Lower lobe of right lung (tissue), 2 donors: ENCODE results near the gene EYA3. TPM values are rescaled to one million over a fixed set of nuclear protein-coding genes. Genes with fewer than 3 reads are reported as not detected.

Experiments used
- ATAC-seq, 2 donors: fragments of 200-7000 bp; cut with Tn5 transposase; one replicate each; pipeline ENCODE4 v1.9.1; 2020 to 2022; ENCODE audit warnings: mild to moderate bottlenecking in 2 of 2, moderate library complexity in 2 of 2
- DNase-seq: peaks from one replicate; pipeline ENCODE4 v3.0.0-alpha.2; 2020
- H3K27ac ChIP-seq: fragments of 200-600 bp; one replicate; pipeline ENCODE4 v1.8.0; 2022
- H3K27me3 ChIP-seq: fragments of 200-600 bp; one replicate; pipeline ENCODE4 v1.8.0; 2022; ENCODE audit warnings: low read depth
- H3K36me3 ChIP-seq: fragments of 200-600 bp; one replicate; pipeline ENCODE4 v1.8.0; 2022; ENCODE audit warnings: mild to moderate bottlenecking
- H3K4me1 ChIP-seq: fragments of 200-600 bp; one replicate; pipeline ENCODE4 v1.8.0; 2022
- H3K4me3 ChIP-seq: fragments of 200-600 bp; one replicate; pipeline ENCODE4 v1.8.0; 2022; ENCODE audit warnings: mild to moderate bottlenecking
- H3K9me3 ChIP-seq: fragments of 200-600 bp; one replicate; pipeline ENCODE4 v1.8.0; 2022
- CTCF ChIP-seq: fragments of 200-600 bp; IDR thresholded peaks from one replicate; pipeline ENCODE4 v1.8.0; 2022; ENCODE audit warnings: antibody characterized with exemption, mild to moderate bottlenecking
- intact Hi-C: fragments of 100-400 bp; cut with DNase I; formaldehyde crosslinking; loops from one replicate; pipeline ENCODE4 v1.11.0; 2022
- total RNA-seq: library from RNA; stranded (reverse); fragmentation: NEBNext Ultra II Directional; extraction: Animal tissue kit (Norgen Biotek cat#: 25700); gene quantifications from one replicate; pipeline ENCODE4 v1.2.1, GENCODE V29; 2021
- donor health status: DM: no; HTN: yes; CAD: no; lungs with severe emphysema.

EYA3 gene
- total RNA-seq, 1 donor from 2014 or later, result 20.4 TPM

DNA sequence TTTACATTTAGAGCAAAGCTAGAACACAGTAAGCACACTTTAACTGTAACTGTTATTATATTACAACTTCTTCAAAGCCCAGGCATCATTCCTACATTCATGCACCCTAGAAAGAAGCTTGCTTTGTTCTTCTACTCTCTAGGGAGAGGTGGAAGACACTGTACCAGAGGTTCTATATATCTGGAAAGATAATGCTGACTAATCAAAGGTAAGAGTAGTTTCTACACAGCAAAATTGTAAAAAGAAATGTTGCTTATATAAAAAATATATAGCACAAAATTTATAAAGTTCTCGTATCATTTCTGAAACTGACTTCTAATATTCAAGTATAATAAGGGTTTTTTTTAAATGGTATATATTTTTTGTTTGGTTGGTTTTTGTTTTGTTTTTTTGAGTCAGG, 44.0 kb downstream of the EYA3 start:
- H3K27ac ChIP-seq, result no peak overlapping the region
- H3K36me3 ChIP-seq, result peaks cover 48% of the 10 kb centered on the region
- TF ChIP-seq CTCF, result no peak
- H3K4me1 ChIP-seq, result no peaks in the 10 kb centered on the region
- intact Hi-C loops, result no loop called here
- ATAC-seq (no peak), DNase-seq (no peak)
- no peaks in the 10 kb centered on the region for H3K27me3 ChIP-seq
- H3K4me3 ChIP-seq, result no peak overlapping the region
- no peaks in the 10 kb centered on the region for H3K9me3 ChIP-seq

DNA sequence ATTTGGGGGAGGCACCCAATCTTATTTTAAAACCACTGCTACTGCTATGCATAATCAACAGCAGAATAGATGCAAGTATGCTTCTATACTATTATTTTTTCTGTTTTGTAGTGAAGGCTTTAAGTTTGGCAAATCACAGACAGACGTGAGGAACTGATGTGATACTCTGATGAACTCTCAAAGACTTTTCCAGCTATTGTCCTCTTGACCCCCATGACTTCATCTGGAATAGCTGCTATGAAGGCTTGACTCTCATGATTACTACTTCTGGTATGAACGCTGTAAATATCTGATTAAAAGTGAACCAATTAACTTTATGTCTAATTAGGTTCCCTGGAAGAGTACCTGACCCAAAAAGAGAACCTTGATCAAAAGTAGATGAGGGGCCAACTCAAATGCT, 49.1 kb downstream of the EYA3 start:
- TF ChIP-seq CTCF, result no peak
- no peak for DNase-seq
- no peak for ATAC-seq
- no peaks in the 10 kb centered on the region for H3K9me3 ChIP-seq
- H3K27ac ChIP-seq, result no peak overlapping the region
- H3K4me1 ChIP-seq, result no peaks in the 10 kb centered on the region
- no peak overlapping the region for H3K4me3 ChIP-seq
- H3K27me3 ChIP-seq, result no peaks in the 10 kb centered on the region
- H3K36me3 ChIP-seq, result peaks cover 64% of the 10 kb centered on the region
- intact Hi-C loops, result no loop called here

GRCh38 chr1:28037946-28038345, 50.5 kb downstream of the EYA3 start:
- ATAC-seq (no peak), DNase-seq (no peak)
- no peak overlapping the region for H3K4me3 ChIP-seq
- TF ChIP-seq CTCF, result no peak
- no peak overlapping the region for H3K27ac ChIP-seq
- H3K27me3 ChIP-seq, result no peaks in the 10 kb centered on the region
- H3K36me3 ChIP-seq, result peaks cover 64% of the 10 kb centered on the region
- H3K4me1 ChIP-seq, result no peaks in the 10 kb centered on the region
- intact Hi-C loops, result no loop called here
- H3K9me3 ChIP-seq, result no peaks in the 10 kb centered on the region

DNA sequence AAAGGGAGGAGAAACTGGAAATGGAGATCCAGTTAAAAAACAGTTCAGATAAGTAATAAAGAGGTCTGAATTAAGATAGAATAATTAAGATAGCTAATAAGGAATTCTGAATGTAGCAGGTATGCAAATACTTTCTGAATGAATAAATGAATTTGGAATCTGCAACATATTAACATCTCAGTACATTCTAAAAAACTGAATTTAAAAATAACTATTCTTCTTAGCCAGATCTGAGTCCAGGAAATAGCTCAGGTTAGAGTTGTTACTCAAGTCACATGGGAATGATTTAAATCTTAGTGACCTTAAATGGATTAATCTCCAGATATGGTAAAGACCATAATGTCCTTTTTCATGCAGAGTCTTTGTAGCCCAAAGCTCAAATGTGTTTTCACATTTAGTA, 51.2 kb downstream of the EYA3 start:
- H3K27me3 ChIP-seq, result no peaks in the 10 kb centered on the region
- H3K4me3 ChIP-seq, result no peak overlapping the region
- no peak for ATAC-seq
- H3K9me3 ChIP-seq, result no peaks in the 10 kb centered on the region
- H3K4me1 ChIP-seq, result no peaks in the 10 kb centered on the region
- H3K36me3 ChIP-seq, result peaks cover 59% of the 10 kb centered on the region
- no peak for DNase-seq
- no peak overlapping the region for H3K27ac ChIP-seq
- intact Hi-C loops, result no loop called here
- TF ChIP-seq CTCF, result no peak

GRCh38 chr1:28036431-28036830, 52.0 kb downstream of the EYA3 start:
- no peaks in the 10 kb centered on the region for H3K9me3 ChIP-seq
- ATAC-seq (no peak), DNase-seq (no peak)
- H3K27me3 ChIP-seq, result no peaks in the 10 kb centered on the region
- no peaks in the 10 kb centered on the region for H3K4me1 ChIP-seq
- intact Hi-C loops, result no loop called here
- no peak for TF ChIP-seq CTCF
- H3K36me3 ChIP-seq, result peaks cover 53% of the 10 kb centered on the region
- no peak overlapping the region for H3K4me3 ChIP-seq
- H3K27ac ChIP-seq, result no peak overlapping the region

- Histone ChIP-seq H3K4me3 (no peak overlapping the region), H3K9me3 (no peaks in the 10 kb centered on the region), H3K27me3 (no peaks in the 10 kb centered on the region), H3K4me1 (no peaks in the 10 kb centered on the region), H3K27ac (no peak overlapping the region), H3K36me3 (peaks cover 43% of the 10 kb centered on the region)
- TF ChIP-seq CTCF, result no peak
- intact Hi-C loops, result no loop called here
- DNase-seq (no peak), ATAC-seq (no peak)
Measured at GRCh38 chr1:28035420-28035819, 53.0 kb downstream of the EYA3 start.
